ENCODE measurements around the gene UBE2J2.

DNA sequence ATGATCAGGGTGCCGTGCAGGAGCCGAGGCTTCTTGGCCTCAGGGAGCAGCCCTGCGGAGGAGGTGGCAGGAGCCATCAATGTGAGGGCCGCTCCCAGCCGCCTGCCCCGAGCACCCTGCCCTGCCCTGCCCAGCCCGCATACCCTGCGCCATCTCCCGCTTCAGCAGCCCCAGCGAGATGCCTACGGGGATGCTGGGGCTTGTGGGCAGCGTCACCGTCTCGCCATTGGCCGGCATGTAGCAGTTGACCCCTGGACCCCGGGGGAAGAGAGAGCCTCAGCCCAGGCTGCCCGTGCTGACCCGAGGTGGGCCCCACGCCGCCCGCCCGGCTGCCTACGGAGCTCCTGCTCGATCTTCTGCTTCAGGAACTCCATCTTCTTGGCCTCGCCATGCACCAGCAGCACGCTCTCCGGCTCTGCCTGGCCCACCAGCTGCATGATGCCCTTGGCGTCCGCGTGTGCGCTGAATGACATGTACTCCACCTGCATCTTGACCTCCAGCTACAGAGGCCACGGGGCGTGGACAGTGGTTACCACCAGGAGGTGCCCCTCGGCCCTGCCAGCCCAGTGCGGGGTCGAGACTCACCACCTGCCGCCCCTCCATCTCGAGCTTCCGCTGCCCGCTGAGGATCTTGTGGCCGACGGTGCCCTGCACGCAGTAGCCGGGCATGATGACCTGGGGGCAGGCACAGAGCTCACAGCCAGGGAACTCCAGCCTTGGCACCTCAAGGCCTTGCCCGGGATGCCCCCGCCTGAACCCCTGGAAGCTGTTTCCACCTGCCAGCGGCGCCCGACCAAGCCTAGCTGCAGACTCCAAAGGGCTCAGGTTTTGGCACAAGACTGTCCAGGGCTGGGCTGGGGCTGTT, 39.0 kb upstream of the UBE2J2 start:
- TF ChIP-seq, protein P1, sequence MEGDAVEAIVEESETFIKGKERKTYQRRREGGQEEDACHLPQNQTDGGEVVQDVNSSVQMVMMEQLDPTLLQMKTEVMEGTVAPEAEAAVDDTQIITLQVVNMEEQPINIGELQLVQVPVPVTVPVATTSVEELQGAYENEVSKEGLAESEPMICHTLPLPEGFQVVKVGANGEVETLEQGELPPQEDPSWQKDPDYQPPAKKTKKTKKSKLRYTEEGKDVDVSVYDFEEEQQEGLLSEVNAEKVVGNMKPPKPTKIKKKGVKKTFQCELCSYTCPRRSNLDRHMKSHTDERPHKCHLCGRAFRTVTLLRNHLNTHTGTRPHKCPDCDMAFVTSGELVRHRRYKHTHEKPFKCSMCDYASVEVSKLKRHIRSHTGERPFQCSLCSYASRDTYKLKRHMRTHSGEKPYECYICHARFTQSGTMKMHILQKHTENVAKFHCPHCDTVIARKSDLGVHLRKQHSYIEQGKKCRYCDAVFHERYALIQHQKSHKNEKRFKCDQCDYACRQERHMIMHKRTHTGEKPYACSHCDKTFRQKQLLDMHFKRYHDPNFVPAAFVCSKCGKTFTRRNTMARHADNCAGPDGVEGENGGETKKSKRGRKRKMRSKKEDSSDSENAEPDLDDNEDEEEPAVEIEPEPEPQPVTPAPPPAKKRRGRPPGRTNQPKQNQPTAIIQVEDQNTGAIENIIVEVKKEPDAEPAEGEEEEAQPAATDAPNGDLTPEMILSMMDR (IDR thresholded peaks at IDR 0.05) = no peak
- no peak for TF ChIP-seq ZFX (IDR thresholded peaks at IDR 0.05; ENCODE audit: borderline replicate concordance)
